ENCODE results near the gene SH2D7.

GRCh38 chr15:78047761-78048627 lies 44.4 kb upstream of the SH2D7 start:
- TF ChIP-seq SUZ12 (IDR thresholded peaks at IDR 0.05; ENCODE audit: extremely low read depth, insufficient read depth, insufficient read length) (no peak), ZNF274 (IDR thresholded peaks at IDR 0.05; ENCODE audit: low read depth, low read length) (no peak), YY1 (IDR thresholded peaks at IDR 0.05; ENCODE audit: insufficient read depth, insufficient read length) (no peak)

All from NT2/D1 (cell line).